TTC549 (cell line): ENCODE results near the gene BRI3BP.
"Not testable (repeated sequence)": the region's sequence is repeated elsewhere in the genome, so short reads cannot be mapped to it uniquely, and the experiment has no call there.

ENCODE experiments used
- FAIRE-seq: peaks from 2 replicates; lab custom pipeline; 2012; peaks lifted over from hg19 to GRCh38; lab: Jason Lieb, UNC

The BRI3BP gene

DNA sequence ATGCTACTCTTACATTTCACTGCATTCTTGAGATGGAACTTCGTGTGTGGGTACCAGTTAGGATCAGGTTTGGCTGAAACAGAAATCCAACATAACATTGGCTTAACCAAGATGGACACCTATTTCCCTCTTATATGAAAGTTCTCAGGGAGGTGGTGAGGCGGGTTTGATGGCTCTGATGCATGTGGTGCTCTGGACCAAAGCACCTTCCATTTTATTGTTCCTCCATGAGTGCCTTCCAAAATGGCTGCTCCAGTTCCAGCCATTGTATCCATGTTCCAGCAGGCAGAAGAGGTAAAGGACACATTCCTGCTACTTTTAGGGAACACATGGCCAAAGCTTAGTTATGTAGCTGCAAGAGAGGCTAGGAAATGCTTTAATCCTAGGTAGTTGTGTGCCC, 29.6 kb downstream of the BRI3BP start:
- FAIRE-seq, result no peak

DNA sequence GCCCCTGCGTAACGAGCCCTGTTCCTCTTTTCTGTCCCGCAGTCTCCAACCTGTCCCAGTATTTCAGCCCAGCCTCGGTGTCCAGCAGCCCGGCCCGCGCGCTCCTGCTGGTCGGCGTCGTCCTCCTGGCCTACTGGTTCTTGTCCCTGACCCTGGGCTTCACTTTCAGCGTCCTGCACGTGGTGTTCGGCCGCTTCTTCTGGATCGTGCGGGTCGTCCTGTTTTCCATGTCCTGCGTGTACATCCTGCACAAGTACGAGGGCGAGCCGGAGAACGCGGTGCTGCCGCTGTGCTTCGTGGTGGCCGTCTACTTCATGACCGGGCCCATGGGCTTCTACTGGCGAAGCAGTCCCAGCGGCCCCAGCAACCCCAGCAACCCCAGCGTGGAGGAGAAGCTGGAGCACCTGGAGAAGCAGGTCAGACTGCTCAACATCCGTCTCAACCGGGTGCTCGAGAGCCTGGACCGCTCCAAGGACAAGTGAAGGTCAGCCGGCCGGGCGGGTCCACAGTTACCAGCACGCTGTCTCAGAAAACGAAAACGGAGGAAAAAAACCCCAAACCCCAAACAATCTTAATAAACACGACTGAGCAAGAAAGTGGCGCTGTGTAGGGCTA, 31.6 kb downstream of the BRI3BP start:
- FAIRE-seq, result no peak

DNA sequence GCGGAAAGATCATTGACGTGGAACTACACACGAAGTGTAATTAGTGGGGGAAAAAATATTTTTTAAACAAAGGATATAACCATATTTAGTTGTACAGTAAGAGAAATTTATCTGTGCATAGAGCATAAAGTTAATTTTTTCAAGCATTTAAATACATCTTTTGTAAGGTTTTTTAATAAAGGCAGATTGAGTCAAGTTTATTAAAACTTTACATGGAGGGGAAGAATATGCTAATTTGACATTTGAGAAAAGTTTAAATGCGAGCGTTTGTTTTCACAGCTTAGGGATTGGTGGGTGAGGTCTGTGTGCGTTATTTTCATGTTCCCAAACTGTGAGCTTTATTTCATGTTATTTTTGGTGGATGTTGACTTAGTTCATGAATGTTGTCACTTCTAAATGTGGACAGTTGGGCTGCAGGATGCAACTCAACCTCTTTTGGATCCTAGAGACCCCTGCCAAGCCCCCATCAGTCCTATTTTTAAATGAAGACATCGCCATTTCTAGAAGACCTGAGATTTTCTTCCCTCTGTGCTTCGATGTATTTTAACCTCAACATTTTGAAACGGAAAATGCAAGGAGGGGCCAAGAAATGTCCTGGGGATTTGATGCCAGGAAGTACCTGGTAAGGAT, 32.3 kb downstream of the BRI3BP start:
- no peak for FAIRE-seq

DNA sequence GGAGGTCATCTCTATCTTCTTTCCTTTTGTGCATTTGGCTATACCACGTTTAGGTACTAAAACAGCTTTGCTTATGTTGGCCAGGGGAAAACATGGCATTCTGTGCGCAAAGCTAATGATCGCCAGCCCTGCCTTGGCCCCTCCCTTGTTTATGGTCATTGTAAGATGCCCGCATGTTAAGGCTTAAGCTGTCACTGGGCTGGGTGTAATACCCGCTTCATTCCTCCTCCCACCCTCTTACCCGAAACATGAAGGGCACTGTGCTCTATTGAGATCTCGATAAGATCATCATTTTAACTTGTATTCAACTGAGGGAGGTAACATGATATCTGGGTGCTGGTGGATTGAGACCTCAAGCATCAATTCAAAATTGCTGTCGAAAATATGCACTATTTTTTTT, 34.7 kb downstream of the BRI3BP start:
- FAIRE-seq, result no peak

DNA sequence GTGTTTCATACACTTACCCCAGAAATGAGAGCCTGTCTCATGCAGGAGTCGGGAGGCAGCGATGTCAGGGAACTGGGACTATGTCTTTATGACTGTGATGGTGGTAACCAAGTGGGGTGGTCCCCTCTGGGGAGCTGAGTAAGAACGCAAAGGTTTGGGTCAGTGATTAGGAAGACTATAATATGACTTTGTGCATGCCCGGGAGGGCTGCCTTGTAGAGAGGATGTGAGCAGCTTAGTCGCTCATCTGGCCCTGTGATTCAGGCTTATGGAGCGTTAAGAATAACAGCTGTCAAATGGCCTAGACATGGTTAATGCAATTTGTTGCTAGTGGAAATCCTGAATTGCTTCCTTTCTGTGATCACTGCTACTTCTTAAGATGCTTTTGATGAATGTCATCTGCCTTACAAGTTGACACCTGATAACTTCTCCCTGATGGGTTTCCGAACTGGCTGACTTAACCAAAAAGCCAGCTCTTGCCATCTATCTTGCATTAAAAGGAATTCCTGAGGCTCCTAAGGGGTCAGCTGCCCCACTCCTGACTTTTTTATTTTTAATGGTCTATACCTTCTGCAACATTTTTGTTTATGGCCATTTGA, 36.4 kb downstream of the BRI3BP start:
- FAIRE-seq, result no peak

DNA sequence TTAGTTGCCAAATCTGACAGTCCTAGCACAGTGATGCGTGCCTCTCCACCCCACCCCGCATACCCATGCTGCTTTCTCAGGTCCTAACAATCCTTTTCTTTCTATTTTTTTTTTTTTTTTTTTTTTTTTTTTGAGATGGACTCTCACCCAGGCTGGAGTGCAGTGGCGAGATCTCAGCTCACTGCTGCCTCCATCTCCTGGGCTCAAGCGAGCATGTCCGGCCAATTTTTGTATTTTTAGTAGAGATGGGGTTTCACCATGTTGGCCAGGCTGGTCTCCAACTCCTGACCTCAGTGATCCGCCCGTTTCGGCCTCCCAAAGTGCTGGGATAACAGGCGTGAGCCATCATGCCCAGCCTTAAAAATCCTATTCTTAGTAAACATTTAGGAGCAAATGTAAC, 38.0 kb downstream of the BRI3BP start:
- not testable (repeated sequence) for FAIRE-seq

DNA sequence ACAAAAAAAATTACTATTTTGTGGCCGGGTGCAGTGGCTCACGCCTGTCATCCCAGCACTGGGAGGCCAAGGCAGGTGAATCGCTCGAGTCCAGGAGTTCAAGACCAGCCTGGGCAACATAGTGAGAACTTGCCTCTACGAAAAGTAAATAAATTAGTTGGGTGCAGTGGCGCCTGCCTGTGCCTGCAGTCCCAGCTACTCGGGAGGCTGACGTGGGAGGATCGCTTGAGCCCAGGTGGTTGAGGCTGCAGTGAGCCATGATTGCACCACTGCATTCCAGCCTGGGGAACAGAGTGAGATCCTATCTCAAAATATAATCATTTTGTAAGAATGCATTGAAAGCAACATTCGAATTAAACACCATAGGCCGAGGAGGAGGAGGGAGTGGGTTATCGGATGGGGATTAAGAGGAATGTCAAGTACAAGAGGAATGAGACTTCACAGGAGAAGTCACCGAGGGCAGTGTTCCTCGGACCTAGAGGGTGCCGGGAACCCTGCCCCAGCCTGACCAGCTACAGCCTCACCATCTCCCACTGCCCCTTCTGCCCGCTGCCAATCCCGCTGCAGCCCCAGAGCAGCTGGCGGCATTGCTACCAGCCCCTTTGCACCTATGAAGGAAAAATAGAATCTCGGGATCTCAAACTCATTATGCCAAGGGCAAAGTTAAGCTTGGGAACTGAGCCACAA, 39.2 kb downstream of the BRI3BP start:
- no peak for FAIRE-seq

DNA sequence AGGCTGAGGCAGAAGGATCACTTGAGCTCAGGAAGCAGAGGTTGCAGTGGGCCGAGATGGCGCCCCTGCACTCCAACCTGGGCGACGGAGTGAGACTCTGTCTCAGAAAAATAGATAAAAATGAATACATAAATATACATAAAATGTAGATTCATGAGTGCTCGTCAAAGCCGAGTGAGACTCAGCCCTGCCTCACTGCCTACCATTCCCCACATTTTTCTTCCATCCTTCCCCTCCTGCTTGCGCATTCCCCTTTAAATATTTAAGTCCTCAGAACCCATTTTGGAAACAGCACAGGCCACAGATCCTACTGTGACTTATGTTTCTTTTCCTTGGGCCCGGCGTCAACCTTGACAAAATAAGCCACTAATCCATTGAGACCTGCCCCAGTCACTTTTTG, 39.8 kb downstream of the BRI3BP start:
- FAIRE-seq, result no peak

DNA sequence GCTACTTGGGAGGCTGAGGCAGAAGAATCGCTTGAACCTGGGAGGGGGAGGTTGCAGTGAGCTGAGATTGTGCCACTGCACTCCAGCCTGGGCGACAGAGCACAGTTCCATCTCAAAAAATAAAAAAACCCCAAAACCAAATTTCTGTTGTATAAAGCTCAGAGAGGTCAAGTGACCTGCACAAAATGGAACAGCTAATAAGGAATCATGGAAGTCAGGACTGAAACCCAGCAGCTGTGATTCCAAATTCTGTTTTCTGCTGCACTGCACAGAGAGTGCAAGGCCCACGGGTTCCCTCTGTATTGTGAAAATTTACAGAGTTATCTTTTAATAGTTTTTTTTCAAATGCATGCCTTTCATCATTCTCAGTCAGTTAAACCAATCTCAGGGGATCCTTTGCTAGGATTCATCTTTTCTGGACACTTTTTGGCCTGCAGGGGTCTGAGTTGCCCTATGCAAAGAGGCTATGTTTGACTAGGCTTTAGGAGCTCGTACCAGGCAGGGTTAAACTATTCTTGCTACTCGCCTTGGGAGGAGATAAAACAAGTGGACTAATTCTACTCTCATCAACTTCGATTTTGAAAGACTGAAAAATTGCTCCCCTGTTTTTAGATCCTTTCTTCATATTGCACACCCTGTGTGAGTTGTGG, 45.7 kb downstream of the BRI3BP start:
- FAIRE-seq, result no peak

DNA sequence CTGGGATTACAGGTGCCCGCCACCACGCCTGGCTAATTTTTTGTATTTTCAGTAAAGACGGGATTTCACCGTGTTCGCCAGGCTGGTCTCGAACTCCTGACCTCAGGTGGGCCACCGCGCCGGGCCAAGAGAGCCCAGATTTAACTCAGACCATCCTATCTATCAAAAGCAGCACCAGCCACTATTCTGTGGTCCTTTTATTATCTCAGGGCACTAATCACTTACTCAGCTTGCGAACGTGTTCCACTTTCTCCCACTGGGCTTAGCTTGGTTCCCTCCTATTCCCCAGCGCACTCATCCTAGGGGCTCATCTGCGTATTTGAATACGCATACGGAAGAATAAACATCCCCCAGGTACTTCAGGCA, 55.6 kb downstream of the BRI3BP start:
- FAIRE-seq, result no peak

DNA sequence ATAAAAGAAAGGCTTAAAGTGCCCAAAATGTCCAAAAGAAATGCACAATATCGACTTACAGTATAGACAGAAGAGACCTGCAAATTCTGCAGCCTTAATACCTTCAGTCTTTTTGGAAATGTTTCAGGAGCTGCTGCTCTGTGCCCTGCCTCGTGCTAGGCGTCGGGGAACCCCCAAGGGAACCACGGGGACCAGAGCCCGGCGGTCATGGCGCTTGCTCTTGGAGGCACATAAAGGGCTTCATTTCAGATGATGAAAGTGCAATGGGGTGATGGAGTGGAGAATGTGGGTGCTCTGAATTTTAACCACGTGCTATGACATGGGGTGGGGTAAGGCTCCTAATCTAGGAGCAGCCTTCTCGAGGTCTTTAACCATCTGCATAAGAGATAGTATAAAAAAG, 57.0 kb downstream of the BRI3BP start:
- FAIRE-seq, result no peak

DNA sequence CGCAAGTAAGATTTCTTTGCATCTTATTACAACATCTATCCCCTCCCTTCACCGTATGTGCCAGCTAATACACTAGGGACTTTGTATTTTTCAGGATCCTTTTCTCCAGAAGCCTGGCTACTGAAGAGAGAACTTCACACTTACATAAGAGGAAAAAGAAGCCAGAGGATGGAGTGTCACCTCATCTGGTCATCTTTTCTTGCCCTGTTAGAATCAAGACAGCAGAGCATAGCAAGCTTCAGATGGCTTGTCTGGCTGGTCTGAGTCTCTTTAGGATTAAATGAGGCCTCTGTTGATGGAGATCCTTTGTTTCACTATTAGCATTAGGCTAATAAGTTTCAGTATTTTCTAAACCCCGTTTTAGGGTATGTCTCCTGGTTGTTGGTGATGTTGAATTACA, 57.4 kb downstream of the BRI3BP start:
- no peak for FAIRE-seq

DNA sequence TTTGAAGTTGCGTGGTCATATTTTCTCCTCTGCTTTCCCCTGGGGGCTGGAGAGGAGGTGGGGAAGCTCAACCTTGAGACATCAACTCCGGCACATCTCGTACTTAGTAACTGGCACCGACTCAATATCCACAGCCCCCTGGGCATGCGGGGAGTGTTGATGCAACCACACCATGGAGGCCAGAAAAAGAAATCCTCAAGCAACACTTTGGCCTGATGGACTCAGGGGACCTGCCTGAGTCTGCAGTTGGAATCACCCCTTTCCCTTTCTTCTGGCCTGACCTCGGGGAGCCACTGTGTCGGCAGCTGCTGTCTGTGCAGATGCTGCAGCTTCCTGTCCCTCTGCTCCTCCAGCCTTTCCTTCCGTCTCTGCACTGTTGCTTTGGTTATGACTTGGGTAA, 60.4 kb downstream of the BRI3BP start:
- no peak for FAIRE-seq

DNA sequence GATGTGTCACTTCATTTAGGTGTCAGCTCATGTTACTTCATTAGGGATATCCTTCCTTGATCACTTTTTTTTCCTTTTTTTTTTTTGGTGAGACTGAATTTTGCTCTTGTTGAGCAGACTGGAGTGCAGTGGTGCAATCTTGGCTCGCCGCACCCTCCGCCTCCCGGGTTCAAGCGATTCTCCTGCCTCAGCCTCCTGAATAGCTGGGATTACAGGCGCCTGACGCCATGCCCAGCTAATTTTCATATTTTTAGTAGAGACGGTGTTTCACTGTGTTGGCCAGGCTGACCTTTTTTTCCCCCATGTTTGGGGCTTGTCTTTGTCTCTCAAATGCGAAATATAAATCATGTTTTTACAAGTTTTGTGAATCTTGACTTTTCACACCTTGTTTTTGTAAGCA, 62.1 kb downstream of the BRI3BP start:
- FAIRE-seq, result no peak

DNA sequence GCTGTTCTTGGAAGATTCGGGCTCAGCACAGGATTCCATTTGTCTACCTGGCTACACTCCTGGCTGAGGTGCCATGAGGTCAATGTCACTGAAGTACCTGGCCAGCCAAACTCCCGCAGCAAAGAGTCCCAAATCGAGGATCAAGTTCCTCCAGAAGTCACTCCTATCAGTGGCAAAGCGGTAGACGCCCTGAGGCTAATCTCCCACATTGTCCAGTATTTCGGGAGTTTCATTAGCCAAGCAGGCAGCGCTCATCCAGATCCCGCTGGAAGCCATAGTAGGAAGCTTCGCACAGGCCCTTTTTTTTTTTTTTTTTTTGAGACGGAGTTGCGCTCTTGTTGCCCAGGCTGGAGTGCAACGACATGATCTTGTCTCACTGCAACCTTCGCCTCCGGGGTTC, 62.9 kb downstream of the BRI3BP start:
- FAIRE-seq, result no peak

DNA sequence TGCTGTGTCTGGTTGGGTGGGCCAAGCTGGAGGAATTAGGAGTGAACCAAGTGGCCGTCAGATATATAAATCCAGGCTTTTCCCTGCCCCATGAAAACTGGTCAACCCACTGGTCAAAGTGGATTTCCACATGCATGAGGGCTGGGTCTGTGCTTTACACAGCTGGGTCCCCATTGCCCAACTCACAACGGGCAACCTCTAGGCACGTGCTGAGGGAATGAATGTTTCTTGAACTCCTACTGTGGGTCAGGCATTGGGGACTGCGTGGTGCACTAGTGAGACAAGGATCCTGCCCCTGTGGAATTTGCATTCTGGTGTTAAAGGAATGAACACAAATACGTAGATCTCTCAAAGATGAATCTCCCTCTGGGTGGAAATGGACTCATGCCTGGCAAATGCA, 64.3 kb downstream of the BRI3BP start:
- FAIRE-seq, result no peak

DNA sequence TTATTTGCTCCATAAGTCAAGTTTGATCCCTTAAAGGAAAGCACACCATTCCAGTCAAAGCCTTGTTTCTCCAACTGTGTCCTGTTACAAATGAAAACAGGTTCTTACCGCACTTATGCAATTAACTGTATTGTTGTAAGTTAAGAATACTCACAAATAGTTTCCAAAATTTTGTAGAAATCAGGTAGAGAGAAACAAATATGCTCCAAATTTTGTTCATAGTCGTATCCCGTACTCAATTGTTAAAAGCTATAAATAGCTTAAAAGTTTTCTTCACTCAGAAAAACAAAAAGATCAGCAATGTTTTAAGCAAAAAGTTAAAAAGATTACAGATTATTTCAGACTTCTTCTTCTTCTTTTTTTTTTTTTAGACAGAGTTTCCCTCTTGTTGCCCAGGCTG, 67.8 kb downstream of the BRI3BP start:
- FAIRE-seq, result no peak

DNA sequence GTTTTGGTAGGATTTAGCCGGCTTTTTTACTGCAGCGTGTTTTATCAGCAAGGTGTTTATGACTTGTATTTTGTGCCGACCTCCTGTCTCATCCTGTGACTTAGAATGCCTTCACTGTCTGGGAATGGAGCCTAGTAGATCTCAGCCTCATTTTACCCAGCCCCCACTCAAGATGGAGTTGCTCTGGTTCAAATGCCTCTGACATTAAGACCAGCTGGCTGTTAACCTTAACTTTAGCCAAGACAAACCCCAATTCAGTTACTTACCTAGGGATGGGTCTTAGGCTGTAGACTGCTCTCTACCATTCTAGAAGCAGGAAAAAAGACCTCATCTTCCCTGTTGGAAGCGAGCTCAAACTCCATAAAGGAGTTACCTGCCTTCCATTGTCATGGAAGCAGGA, 70.1 kb downstream of the BRI3BP start:
- FAIRE-seq, result not testable (repeated sequence)

DNA sequence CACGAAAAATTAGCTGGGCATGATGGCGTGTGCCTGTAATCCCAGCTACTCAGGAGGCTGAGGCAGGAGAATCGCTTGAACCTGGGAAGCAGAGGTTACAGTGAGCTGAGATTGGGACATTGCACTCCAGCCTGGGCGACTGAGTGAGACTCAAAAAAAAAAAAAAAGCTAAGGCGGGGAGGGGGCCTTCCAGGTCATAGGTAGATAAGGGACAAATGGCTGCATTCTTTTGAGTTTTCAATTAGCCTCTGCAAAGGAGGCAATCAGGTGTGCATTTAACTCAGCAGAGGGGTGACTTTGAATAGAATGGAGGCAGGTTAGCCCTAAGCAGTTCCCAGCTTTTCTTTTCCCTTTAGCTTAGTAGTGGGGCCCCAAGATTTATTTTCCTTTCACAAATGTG, 71.0 kb downstream of the BRI3BP start:
- no peak for FAIRE-seq

DNA sequence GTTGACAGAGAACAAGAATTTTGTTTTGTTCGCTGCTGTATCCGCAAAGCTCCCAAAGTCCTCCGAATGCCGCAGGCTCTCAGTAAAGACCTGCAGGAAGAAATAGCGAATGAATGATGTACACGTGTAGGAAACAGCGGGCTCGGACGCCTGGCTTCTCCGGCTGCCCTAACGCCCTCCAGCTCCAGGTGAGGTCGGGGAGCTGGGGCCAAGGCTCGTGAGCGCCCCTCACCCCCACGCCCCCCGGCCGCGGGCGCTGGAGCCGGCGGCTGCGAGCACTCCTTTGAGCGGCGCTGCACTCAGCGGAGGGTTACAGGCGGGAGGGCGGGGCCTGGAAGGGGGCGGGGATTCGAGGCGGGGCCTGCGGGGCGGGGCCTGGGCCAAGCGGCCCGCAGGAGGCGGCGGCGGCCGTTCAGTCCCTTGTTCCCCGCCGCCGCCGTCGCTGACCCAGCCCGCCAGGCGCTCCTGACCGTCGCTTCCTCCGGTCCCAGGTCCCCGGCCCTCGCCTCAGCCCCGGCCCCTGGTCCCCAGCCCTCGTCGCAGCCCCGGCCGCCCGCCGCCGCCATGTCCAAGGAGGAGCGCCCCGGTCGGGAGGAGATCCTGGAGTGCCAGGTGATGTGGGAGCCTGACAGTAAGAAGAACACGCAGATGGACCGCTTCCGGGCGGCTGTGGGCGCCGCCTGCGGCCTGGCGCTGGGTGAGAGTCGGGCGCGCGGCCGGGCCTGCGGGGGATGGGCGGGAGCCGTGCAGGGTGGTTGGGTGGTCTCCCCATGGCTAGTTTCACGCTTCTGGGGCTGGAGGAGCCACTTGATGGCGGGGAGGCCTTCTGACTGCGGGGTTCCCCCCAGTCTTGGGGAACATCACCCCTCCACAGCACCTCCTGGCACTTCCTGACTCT, 71.8 kb downstream of the BRI3BP start, which contains the start of gene AACS:
AACS (plus strand) TSS at position 415 of the 898 bp plus-strand sequence; CDS start at position 565, 150 bp downstream.
- no peak for FAIRE-seq

DNA sequence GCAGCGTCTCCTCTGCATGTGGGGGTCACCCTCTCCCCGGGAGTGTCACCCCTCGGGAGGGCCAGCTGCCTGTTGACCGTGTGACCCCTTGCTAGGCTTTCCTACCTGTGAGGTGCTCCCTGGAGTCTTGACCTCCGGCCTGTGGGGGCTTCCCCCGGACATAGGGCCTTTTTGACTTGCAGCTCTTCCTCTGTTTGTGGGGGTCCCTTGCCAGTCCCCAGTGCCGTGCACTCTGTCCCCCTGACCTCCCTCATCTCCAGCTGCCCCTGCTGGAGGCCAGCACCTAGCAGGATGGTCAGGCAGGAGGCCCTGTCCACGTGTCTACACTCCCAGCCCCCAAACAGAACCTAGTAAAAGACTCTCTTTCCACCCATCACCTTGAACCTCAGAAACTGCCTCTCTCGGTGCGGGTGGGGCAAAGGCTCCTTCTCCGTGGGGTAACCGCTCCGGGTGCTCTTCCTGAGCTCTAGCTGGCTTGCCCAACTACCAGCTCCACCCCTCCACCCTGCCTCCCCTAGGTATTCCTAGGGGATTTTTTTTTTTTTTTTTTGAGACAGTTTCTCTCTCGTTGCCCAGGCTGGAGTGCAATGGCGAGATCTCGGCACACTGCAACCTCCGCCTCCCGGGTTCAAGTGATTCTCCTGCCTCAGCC, 72.6 kb downstream of the BRI3BP start:
- FAIRE-seq, result no peak
